ENCODE data around the gene GID4.

GID4 gene

DNA sequence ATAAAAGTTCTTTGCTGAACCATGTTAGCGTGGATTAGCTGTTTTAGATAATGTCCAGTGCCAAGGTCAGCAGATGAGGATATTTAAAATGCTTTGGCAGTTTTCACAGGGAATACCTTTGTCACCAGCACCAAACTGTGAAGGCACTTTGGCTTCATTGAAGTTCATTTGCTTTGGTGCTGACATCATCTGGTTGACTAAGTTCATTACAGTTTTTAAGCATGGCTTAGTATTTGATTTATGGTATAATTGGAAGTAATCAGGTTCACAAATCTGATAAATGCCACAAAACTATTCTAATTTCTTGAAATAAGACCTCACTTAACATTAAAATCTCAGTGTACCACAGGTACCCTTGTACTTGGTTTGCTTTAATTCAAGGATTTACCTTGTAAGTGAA is 4.3 kb downstream of the GID4 start:
- DNase-seq (ENCODE audit: low read depth in 2 of 2) = no peak

DNA sequence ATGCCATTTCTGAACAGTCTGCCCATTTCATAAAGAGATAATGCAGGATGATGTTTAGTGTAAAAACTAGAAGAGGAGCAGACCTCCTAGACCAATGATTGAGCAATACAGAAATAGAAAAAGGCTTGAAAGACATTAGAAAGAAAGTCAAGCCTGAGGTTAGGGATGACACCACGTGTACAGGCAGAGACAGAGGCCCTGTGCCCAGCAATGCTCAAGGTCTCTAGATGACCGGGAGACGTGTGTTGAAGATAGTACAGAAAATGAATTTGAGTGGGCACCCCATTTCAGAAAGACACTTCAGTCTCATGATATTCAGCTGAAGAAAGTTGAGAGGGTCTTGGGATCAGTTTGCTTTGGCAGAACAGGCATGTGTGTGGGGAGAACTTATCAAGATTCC is 5.4 kb downstream of the GID4 start:
- DNase-seq (ENCODE audit: low read depth in 2 of 2) = no peak

DNA sequence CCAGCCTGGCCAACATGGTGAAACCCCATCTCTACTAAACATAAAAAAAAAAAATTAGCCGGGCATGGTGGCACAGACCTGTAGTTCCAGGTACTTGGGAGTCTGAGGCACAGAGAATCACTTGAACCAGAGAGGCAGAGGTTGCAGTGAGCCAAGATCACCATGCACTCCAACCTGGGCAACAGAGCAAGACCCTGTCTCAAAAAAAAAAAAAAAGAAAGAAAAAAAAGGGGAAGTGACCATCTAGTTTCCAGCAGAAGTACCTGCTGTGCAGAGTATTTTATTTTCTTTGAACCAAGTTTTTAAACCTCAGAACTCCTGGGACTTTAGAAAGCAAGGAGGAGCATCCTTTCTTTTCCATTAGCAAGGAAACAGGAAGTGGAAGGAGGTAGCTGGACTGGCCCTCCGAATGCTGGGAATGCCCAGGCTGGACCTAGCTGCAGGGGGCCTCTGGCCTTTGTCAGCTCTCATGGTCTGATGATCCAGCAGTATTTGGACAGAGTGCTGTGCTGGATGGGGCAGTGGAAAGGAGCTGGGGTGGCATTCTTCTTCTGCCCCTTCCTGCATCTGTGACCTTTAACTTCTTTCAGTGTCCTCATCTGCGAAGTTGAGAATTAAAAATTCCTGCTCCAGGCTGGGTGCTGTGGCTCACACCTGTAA is 6.6 kb downstream of the GID4 start:
- no peak for DNase-seq (ENCODE audit: low read depth in 2 of 2)

GRCh38 chr17:18055597-18055996 is 16.4 kb downstream of the GID4 start:
- DNase-seq (ENCODE audit: low read depth in 2 of 2) = no peak

- no peak for DNase-seq (ENCODE audit: low read depth in 2 of 2)
Measured at GRCh38 chr17:18056214-18056613, 17.0 kb downstream of the GID4 start.

- DNase-seq (ENCODE audit: low read depth in 2 of 2) = no peak
Measured at GRCh38 chr17:18059283-18059682, 20.1 kb downstream of the GID4 start.

- DNase-seq (ENCODE audit: low read depth in 2 of 2) = no peak
Measured at GRCh38 chr17:18064053-18064452, 24.8 kb downstream of the GID4 start.

DNA sequence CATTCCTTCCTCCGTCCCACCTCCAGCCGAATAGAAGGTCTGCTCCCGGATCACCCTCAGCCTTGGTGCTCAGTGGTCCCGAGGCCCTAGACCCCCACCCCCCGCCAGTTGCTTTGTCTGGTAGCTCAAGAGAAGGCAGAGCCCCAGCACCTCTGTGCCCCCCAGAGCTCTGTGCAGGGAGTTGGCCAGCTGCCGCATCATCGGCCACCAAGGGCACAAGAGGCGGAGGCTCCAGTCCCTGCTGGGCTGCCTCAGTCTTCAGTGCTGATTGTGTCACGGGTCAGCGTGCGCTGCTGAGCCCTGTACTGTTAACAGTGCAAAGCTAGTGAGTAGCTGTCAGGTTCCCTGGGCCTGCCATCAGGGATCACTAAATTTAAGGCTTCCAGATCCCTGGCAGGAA is 26.3 kb downstream of the GID4 start:
- DNase-seq (ENCODE audit: low read depth in 2 of 2) = no peak

DNA sequence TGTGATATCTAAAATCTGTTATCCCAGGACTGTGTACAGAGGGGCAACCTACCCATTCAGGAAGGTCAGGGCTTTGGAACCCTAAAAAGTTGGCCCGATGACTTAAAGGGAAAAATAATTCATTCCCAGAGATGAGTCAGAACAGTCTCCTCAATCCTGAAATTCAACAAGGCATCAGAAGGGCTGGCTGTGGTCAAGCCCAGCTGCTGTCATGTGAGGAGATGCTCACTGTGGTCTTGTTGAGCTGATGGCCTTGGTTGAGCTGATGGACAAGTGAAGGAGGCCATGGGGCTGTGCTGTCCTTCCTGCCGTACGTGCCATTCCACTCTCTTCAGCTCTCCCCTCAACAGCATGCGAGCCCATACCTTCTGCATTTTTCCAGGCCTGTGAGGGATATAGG is 27.7 kb downstream of the GID4 start:
- no peak for DNase-seq (ENCODE audit: low read depth in 2 of 2)

- DNase-seq (ENCODE audit: low read depth in 2 of 2) = no peak
Measured at GRCh38 chr17:18069101-18069500, 29.9 kb downstream of the GID4 start.

DNA sequence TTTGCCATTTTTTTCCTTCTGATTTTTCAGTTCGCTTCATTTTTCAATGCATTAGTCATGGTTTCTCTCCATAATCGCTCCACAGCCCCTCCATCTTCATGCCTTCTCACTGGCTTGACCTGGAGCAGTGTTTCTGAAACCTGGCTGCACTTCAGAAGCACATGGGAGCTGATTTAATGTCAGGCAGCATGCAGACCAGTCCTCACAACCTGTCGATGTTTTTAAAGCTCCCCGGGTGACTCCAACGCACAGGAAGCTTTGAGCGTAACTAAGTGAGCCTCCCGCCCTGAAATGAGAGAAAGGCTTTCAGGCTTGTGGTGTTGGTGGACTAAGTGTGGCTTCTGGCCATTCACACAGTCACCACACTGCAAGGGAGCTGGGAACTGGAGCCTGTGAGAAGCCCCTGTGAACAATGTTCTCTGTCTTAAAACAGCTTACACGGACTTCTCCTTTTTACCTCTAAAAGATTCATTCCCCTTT is 31.7 kb downstream of the GID4 start:
- no peak for DNase-seq (ENCODE audit: low read depth in 2 of 2)

DNA sequence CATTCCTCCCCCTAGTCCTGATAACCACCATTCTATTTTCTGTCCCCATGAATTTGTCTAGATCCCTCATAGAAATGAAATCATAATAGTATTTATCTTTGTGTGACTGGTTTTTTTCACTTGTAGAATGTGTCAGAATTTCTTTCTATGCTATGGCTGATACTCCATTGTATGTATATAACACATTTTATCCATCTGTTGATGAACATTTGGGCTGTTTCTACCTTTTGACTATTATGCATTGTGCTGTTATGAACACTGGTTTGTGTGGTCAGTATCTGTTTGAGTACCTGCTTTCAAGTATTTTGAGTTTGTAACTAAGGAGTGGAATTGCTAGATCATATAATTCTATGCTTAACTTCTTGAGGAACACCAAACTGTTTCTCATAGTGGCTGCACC is 32.5 kb downstream of the GID4 start:
- no peak for DNase-seq (ENCODE audit: low read depth in 2 of 2)

GRCh38 chr17:18074566-18075272 is 35.5 kb downstream of the GID4 start:
- DNase-seq (ENCODE audit: low read depth in 2 of 2) = no peak

- no peak for DNase-seq (ENCODE audit: low read depth in 2 of 2)
Measured at GRCh38 chr17:18076936-18077335, 37.7 kb downstream of the GID4 start.

DNA sequence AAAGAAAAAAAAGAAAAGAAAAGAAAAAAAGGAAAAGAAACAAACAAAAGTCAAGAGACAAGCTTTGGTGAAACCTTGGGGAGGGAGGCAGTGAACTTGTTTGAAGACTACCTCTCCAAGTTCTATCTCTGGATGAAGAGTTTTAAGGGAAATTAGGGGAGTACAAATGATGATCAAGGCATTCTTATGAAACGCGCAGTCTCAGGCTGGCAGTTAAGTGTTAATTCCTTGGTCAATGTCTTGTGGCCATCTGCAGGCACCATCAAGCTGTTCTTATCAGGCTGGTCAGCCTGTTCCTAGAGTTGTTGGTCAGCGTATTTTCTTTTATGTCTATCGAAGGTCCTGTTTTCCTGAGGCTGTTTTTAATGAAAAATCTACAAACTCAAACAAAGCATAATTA is 40.3 kb downstream of the GID4 start:
- DNase-seq (ENCODE audit: low read depth in 2 of 2) = no peak

GRCh38 chr17:18084256-18084655 is 45.0 kb downstream of the GID4 start:
- no peak for DNase-seq (ENCODE audit: low read depth in 2 of 2)

DNA sequence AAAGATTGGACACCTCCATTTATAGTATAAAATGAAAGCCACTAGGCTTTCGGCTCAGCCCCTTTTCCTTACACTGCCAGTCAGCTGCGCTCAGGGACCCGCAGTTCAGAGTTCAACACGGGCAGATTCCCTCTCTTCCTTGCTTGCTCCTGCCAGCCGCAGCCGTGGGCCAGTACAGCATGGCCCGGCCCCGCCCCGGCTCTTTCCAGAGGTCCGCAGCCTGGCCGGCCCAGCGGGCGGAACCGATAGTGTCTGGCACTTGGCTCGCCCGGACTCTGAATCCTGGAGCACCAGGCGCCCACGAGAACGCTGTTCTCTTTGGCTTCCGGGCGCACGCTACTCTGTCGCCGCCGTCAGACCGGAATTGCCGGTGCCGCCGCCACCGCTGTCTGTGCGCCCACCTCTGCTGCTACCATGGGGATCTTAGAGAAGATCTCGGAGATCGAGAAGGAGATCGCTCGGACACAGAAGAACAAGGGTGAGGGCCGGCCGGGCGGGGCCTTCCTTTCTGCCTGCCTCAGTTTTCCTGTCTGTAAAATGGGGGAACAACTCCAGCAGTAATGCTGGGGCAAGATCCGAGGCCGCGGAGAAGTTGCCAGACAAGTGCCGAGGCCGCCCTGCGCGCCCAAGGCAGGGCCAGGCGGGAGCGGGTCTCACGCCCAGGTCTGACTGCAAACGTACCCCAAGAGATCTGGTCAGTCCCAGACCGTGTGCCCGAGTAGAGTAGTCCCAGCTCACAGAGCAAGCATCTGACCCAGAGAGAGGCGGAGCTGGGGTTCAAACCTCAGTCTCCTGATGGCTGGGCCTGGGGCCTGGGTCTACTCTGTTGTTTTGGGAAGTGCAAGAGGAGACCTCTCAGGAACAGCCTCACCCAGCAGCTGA is 48.6 kb downstream of the GID4 start, which contains the start of gene DRG2:
Gene DRG2 (plus strand): TSS at position 339 of the 882 bp plus-strand sequence. CDS start 76 bp downstream, at position 415.
- peak; percentile 71 to 85 for DNase-seq (ENCODE audit: low read depth in 2 of 2)

DNA sequence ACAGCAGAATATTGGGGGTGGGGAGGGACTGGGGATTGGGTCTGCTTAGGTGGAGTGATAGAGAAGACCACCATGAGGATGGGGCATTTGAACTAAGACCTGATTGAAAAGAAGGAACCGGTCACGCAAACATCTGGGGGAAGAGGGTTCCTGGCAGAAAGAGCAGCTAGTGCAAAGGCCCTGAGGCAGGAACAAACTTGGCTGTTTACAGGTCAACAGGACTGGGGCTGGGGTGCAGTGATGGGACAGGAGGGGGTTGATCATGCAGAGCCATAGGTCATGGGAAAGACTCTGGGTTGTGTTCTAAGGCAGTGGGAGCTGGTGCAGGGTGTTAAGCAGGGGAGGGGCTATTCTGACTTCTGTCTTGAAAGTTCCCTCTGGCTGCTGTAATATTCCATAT is 50.4 kb downstream of the GID4 start:
- DNase-seq (ENCODE audit: low read depth in 2 of 2) = no peak

DNA sequence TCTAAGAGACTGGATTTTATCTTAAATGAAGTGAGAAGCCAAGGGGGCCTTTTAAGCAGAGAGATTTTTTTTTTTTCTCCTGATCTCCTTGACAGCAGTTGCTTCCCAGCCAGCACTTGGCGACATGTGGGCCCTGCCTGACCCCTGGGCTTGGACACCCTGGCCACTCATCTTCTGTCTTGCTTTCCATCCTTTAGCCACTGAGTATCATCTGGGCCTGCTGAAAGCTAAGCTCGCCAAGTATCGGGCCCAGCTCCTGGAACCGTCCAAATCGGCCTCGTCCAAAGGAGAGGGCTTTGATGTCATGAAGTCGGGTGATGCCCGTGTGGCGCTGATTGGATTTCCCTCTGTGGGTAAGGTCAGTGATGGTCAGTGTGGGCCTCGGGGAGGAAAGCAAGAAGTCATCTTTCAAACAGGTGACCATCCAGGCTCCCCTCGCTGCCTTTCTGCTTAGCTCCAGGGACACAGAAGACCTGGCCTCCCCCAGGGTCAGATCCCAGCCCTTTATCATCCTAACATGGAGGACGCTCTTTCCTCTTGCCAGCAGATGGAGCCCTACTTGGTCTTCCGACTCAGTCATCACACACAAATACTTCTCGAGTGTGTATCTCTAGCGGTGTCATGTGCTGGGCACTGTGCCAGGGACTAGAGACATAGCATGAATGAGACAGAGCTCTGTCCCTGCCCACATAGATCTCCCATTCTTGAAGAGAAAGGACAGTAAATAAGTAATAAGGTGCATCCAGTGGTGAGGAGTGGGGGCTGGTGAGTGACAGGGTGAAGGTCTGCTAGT is 54.6 kb downstream of the GID4 start:
- no peak for DNase-seq (ENCODE audit: low read depth in 2 of 2)

DNA sequence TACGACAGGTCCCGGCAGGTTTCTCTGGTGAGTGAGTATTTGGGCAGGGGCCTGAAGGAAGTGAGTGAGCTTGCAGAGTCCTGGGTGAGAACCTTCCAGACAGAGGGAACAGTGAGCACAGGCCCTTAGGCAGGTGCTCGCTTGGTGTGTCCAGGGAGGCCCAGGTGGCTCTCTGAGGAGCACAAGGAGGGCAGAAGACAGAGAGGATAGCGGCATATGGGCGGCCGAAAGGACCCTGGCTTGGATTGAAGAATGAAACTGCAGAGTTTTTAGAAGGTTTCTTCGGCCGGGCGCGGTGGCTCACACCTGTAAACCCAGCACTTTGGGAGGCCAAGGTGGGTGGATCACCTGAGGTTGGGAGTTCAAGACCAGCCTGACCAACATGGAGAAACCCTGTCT is 55.2 kb downstream of the GID4 start:
- DNase-seq (ENCODE audit: low read depth in 2 of 2) = no peak

GRCh38 chr17:18099516-18099915 is 60.3 kb downstream of the GID4 start:
- DNase-seq (ENCODE audit: low read depth in 2 of 2) = no peak

GRCh38 chr17:18100616-18101015 is 61.4 kb downstream of the GID4 start:
- DNase-seq (ENCODE audit: low read depth in 2 of 2) = no peak

Measured in stimulated activated CD4-positive, alpha-beta T cell treated with anti-CD3 and anti-CD28 coated beads, Interleukin-1b, Interleukin-23, amount 100 ng/mL, for 1 hour (primary cell).